Right ventricle myocardium superior (tissue), 1 donor: ENCODE measurements around the gene FUT9. TPM values are rescaled to one million over a fixed set of nuclear protein-coding genes. Genes with fewer than 3 reads are reported as not detected.

Source experiments
- ATAC-seq: fragments of 200-7000 bp; cut with Tn5 transposase; one replicate; pipeline ENCODE4 v1.9.1; 2020; ENCODE audit warnings: mild to moderate bottlenecking; ENCODE audit not compliant: poor library complexity
- DNase-seq: peaks from one replicate; pipeline ENCODE4 v3.0.0-alpha.2; 2020
- intact Hi-C: fragments of 100-400 bp; cut with DNase I; formaldehyde crosslinking; loops from one replicate; pipeline ENCODE4 v1.11.2; 2022
- total RNA-seq: library from RNA; stranded (reverse); fragmentation: NEBNext Ultra II Directional; extraction: Animal tissue kit (Norgen Biotek cat#: 25700); gene quantifications from one replicate; pipeline ENCODE4 v1.2.1, GENCODE V29; 2021
- donor health status: DM: no; HTN: yes; CAD: no; lungs with severe emphysema.

FUT9 gene
- total RNA-seq, 1 donor from 2014 or later: not detected

DNA sequence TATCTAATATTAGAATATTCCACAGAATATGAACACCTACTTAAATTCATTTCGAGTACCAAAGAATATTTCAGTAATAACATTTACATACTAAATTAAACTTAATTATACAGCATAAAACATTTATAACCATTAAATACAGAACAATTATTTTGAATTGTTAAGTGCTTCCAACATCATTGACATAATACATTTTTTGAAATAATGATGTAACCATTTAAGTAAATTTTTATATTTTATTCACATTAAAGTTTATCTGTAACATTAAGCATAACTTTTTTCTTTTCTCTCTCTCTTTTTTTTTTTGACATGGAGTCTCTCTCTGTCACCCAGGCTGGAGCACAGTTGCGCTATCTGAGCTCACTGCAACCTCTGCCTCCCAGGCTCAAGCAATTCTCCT is 44.5 kb downstream of the FUT9 start:
- intact Hi-C loops: no loop called here

DNA sequence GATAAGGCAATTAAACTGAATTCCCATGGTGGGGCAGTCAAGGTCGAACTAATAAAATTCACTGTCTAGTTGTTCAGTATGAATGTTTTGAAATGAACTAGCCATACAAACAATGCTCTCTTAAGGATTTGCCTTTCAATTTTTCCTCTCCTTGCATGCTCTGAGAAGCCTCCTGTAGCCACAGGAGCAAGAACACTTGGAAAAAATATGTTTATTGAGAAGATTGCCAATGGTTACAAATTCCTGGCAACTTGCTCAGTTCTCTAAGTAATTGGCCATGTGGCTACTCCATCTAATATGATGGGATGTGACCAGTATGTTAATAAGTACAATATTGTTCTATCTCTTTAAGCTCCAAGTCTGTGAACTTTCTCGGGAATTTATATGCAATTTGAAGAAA is 49.4 kb downstream of the FUT9 start:
- ATAC-seq (no peak), DNase-seq (no peak)
- intact Hi-C loops: no loop called here

More for the DNA sequence above, 44.5 kb downstream of the FUT9 start:
- no peak for DNase-seq
- ATAC-seq: no peak

DNA sequence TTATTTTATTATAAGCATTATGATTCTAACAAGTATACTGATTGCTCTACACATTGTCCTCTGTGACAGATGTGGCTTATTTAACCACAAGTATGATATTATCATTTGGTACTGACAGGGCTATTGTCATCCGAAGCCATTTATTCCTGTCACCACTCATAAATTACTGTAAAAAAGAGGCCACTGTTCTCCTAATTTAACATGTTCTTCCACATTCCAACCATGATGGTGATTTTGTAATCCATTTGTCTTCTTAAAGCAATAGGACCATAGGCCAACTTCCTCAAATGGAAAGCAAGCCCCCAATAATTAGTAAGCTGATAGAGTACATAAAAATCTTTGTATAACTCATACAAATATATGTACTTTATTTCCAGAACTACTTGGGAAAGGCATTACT is 50.6 kb downstream of the FUT9 start:
- ATAC-seq (no peak), DNase-seq (no peak)
- intact Hi-C loops: no loop called here

DNA sequence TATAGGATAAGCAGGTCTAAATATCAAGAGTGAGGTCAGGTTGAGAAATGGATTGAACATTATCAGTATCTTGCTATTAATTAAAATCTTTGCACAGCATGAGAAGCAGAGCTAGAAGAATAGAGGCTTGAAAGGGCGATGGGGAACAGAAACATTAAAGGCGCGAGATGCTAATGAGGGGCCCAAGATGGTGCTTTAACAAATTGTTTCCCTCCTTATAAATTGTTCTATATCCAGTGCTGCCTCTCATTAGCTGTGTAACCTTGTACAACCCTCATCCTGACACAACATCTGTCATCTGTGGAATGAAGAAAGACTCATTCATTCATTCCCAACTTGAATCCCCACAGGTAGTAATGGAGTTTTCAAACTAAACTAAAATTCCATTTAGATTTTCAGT is 57.8 kb downstream of the FUT9 start:
- DNase-seq: no peak
- intact Hi-C loops: no loop called here
- ATAC-seq: no peak

DNA sequence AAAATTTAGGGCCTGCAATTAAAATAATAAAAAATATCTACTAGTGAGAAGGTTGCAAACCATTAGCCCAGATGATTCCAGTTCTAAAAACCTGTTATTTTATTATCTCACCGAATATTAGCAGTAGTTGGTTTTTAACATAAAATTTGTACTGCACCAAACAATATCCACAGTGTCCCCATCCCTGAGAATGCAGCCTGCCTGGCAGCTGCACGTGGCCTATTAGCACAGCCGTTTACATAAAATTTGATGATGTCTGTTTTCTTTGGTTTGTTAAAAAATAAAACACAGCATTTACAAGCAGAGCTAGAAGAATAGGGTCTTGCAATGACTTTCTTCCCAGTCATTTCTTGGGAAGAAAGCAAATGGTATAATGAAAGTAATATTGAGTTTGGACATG is 58.2 kb downstream of the FUT9 start:
- no peak for ATAC-seq

DNA sequence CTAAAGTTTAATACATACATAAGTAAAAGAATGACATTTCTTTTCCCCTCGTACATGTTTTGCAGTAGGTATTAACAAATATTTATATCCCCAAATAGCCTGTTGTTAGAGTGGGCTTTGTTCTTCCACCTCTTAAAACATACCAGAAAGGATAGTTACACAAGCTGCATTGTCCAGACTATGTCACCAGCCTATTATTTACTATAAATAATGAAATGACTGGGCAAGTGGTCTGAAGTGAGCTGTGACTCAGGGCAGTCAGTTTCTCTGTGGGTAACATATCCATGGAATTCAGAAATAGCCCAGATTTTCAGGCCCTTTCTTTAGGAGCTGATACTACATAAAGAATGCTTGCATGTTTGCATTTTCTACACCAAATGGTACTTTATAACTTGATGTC is 60.1 kb downstream of the FUT9 start:
- intact Hi-C loops: no loop called here
- no peak for ATAC-seq

More for the DNA sequence above, 58.2 kb downstream of the FUT9 start:
- DNase-seq: no peak
- intact Hi-C loops: no loop called here

DNA sequence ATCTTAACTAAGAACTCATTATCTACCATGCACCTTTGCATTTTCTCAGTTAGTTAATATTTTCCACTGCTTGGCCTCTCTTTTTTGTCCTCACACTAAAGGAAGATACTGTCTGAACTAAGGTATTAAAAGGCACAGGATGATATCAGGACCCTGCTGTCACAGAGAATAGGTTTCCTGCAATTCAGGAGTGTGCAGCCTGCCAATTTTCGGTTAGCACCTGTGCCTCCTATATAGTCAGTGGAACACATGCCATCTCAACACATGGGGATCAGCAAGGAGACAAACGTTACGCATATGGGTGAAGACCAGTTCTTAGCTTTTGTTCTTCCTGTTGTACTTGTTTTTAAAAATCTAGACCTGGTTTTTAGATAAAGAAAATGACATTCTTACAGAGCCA is 71.0 kb downstream of the FUT9 start:
- intact Hi-C loops: no loop called here
- DNase-seq (no peak), ATAC-seq (no peak)

More for the DNA sequence above, 60.1 kb downstream of the FUT9 start:
- no peak for DNase-seq

DNA sequence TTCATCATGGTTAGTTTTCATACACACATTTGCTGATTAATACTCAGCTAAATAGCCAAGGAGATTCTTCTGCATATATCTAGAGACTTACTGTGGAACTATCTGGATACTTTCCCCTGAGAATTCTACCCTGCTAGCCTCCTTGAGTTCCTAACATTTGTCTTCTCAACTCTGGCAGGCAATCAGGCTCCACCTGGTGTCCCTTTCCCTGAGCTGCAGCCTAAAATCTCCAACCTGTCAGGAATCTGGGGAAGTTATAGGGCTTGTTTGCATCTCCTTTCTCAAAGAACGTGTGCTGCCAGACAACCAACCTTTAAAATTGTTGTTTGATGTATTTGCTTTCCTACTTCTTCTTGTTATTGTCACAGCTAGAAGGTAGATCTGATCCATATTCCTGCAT is 73.4 kb downstream of the FUT9 start:
- intact Hi-C loops: no loop called here
- DNase-seq (no peak), ATAC-seq (no peak)

DNA sequence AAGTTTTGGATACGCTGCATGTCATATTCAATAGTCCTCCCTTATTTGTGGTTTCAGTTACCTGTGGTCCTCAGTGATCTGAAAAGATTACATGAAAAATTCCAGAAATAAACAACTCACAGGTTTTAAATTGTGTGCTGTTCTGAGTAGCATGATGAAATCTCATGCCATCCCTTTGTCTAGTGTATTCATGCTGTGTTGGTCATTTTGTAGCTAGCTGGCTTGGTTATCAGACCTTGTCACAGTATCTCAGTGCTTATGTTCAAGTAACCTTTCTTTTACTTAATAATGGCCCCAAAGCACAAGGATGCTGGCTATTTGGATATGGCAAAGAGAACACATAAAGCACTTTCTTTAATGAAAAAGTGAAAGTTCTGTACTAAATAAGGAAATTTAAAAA is 78.3 kb downstream of the FUT9 start:
- DNase-seq: no peak
- ATAC-seq: no peak
- intact Hi-C loops: no loop called here

DNA sequence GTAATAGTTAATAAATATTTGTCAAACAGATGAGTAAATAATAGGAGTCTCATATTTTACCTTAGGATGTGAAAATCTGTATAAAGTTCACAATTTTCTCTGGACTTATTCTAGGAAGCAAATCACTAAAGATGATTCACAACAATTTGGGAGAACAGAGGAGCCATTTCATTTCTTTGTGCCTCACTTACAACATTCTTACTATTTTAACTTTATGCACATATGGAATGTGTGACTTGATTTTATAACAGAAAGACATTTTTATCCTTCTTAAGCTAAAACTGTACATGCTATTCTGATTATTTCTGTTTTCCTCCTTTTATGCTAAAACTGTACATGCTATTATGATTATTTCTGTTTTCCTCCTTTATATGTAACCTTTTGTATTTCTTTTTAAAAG is 83.3 kb downstream of the FUT9 start:
- DNase-seq: no peak
- ATAC-seq: no peak
- intact Hi-C loops: no loop called here

DNA sequence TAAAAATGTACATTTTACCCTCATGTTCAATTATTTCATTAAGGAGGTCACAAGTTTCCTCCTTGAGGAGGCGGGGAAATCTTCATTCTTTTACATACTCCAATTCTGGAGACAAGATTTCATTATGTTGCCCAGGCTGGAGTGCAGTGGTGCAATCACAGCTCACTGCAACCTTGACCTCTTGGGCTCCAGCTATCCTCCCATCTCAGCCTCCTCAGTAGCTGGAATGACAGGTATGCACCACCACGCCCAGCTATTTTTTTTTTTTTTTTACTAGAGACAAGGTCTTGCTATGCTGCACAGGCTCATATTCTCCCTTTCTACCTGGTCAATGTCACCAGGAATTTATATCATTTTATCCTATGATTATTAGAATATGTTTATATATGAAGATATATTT is 85.8 kb downstream of the FUT9 start:
- no peak for ATAC-seq
- DNase-seq: no peak
- intact Hi-C loops: no loop called here

DNA sequence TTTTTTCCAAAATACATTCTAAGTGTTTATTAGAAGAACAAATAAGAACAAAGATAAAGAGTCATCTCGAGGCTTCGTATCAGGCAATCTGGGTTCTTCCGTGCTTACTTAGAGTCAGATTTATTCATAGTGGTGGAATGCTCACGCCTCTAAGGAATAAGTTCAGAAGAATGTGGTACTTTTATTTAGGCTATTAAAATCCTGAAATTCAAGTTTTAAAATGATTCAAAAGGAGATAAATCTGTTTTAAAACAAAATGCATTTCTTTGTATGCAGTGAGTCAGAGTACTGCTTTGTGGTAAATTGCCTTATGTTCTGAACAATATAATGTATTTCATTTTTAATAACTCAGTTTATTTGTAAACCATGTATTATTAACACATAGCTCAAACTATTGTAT is 89.1 kb downstream of the FUT9 start:
- no peak for ATAC-seq
- no peak for DNase-seq
- intact Hi-C loops: no loop called here

DNA sequence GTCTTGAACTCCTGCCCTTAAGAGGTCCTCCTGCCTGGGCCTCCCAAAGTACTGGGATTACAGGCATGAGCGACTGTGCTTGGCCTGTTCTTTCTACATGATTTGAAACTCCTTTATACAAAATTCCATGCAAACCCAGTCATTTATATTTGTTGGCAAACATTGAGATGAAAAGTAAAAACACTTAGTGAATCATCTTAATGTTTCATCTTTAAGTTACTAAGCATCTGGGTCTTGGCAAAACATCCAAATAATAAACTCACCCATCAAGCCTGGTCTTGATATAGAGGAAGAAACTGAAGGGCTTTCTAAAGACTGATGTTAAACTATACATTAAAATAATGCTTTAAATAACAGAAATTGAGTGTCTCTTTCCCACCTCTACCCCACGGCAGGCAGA is 95.1 kb downstream of the FUT9 start:
- DNase-seq: no peak
- intact Hi-C loops: no loop called here
- ATAC-seq: no peak

DNA sequence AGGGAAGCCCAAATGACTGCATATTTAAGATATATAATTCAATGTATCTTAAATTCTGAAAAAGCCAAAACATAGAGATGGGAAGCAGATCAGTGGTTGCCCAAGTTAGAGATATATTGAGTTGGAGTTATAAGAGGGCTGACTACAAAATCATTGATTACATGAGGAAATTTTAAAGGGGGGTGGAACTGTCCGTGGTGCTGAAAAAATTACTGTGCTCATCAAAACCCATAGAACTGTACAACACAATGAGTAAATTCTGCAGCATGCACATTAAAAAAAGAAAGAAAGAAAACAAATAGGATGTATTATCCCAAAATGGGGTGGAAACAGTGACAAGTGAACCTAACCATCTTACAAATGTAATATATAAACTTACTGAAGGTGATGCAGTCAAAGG is 100.9 kb downstream of the FUT9 start:
- intact Hi-C loops: no loop called here
- no peak for ATAC-seq

DNA sequence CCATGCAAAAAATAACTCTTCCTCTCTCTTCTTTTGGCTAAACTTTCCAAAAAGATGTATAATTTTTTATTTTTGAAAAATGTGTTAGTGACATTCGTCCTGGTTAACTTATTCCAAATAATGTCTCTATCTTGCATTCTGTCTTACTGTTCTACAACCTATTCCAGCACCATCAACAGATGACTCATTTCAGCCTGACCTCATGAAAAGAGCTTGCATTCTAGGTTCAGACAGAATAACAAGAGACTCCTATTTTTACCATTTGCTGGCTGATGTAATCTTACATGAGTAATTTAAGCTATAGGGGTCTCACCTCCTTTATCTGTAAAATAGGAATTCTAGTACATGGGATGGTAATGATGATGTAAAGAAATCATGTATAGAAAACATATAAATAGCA is 109.0 kb downstream of the FUT9 start:
- intact Hi-C loops: no loop called here
- DNase-seq (no peak), ATAC-seq (no peak)

More for the DNA sequence above, 100.9 kb downstream of the FUT9 start:
- no peak for DNase-seq

DNA sequence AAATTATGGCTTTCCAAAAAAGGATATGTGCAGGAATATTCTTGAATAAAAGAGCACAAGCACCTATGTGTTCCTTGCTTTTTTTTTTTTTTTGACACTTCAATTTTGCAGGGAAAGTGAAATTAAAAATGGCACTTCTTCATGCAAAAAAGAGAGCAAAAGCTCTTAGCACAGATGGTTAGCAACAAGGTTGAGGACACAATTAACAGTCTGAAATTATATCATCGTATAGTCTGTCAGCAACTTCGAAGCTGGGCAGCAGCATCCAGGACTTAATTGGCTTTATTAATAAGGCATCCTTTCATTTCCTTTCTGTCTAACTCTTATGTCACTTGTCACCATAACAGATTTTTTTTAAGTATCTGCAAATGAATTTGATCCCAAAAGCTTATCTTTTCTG is 122.6 kb downstream of the FUT9 start:
- ATAC-seq (no peak), DNase-seq (no peak)
- intact Hi-C loops: no loop called here

DNA sequence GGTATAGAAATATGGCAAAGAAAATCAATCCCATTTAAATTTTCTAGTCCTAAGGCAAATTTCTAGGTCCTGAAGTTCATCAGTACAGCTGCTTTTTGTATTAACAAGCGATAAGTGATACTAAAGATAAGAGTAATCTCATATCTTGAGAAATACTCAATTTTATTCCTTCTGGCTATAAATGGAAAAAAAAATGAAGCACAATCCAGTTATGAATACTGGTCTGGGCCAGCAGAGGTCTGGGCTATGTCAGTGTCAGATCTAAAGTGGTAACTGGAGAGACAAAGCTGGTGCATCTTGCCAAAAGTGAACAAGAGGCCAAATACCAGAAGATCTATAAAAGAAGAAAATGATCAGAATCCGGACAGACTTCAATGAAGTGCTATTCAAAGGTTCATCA is 126.4 kb downstream of the FUT9 start:
- intact Hi-C loops: no loop called here
- DNase-seq: no peak
- ATAC-seq: no peak

DNA sequence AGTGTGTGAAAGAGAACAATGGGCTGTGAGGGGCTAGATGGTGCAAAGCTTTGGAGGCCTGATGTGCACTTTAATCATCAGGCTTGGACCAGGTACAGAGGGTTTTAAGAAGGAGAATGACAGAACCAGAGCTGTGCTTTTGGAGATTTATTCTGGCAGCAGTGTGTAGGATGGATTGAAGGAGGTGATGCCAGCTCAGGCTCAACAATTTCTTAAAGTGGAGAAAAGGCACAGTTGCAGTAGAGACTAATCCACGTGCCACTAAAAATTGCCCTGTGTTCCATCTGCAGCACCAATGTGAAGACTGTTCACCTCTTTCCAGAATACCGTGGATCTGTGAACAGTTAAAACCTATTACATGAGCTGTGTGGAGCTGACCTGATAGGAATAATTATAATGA is 134.7 kb downstream of the FUT9 start:
- ATAC-seq: no peak
- no peak for DNase-seq
- intact Hi-C loops: no loop called here

DNA sequence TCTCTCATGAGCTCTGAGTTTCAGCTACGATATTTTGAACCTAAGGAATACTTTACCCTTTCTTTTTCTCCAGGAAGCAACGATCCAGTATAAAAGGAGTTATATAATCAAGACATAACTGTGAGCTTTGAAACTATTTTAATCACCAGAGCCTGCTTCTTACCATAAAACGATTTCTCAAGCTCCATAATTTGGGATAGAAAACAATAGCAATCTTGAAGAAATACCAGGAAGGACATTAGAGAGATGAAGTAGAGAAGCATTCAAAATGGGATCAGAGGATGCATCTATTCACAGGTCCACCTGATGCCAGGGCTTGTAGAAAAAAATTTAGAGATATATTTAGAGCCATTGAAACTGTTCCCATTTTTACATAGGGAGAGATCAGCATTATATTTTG is 135.9 kb downstream of the FUT9 start:
- ATAC-seq: no peak
- no peak for DNase-seq
- intact Hi-C loops: no loop called here

DNA sequence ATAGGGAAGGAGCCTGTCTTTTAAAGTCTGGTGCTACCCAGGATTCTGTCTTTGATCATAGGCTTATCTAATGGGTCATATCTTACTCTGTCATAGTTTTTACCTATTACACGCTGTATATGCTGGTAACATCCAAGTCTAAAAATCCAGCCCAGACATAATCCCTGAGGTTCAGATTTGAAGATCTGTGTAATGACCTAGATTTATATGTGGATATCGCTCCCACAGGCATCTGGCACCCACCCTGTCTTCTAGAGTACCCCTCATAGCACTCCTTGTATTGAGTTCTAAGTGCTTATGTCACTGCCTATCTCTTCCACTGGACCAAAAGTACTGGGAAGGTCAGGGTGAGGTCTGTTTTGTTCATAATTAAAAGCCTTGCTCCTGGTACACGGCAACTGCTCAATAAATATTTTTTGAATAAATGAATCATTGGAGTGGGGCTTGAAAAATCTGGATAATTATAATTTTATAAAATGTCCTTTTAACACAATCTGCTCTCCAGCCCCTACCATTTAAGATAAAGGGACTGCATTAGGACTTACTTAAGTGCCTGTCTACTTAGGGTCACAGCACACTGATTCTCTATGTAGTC is 136.4 kb downstream of the FUT9 start:
- no peak for DNase-seq
- intact Hi-C loops: no loop called here
- no peak for ATAC-seq

DNA sequence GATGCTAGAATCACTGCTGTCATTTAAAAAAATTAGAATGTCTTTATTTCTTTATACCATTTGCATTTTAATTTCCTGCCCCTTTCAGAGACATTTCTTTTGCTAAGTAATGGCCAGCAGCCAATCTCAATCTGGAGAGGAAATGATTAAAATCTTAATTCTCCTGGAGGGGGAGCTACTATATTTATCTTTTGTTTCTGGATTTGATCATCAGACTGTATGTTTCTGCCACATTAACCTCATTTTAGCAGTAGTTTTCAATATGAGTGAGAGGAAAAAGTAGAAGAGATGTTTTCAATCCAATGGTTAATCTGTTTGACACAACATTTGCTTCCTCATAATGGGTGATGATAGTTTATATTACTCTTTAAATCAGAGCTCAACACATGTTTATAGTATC is 138.0 kb downstream of the FUT9 start:
- intact Hi-C loops: no loop called here
- no peak for ATAC-seq
- DNase-seq: no peak
